Ramos (cell line): Measurements from ENCODE around the gene ATP11B.

ENCODE experiments used
- in situ Hi-C: fragments of 300-500 bp; cut with MboI; formaldehyde crosslinking; loops from one replicate; pipeline ENCODE4 v1.14.3; 2022; ENCODE audit warnings: low sequenced_read_pairs; ENCODE audit not compliant: unreplicated experiment

The ATP11B gene

GRCh38 chr3:182940266-182940808, 147.0 kb downstream of the ATP11B start:
- in situ Hi-C loops: no loop called here

- in situ Hi-C loops: no loop called here
These were observed 148.4 kb downstream of the ATP11B start for GRCh38 chr3:182941719-182942118.

- in situ Hi-C loops: no loop called here
These were observed 154.6 kb downstream of the ATP11B start for GRCh38 chr3:182947888-182948287.

- in situ Hi-C loops: no loop called here
These were observed 155.0 kb downstream of the ATP11B start for GRCh38 chr3:182948305-182948704.

GRCh38 chr3:182949688-182950087, 156.4 kb downstream of the ATP11B start:
- in situ Hi-C loops: no loop called here

GRCh38 chr3:182954553-182955235, 161.4 kb downstream of the ATP11B start:
- in situ Hi-C loops: no loop called here

- in situ Hi-C loops: no loop called here
These were observed 163.9 kb downstream of the ATP11B start for GRCh38 chr3:182957226-182957625.

GRCh38 chr3:182957676-182958266, 164.5 kb downstream of the ATP11B start:
- in situ Hi-C loops: no loop called here

GRCh38 chr3:182959474-182960350, 166.4 kb downstream of the ATP11B start:
- in situ Hi-C loops: no loop called here

GRCh38 chr3:182962166-182962565, 168.9 kb downstream of the ATP11B start:
- in situ Hi-C loops: no loop called here

- in situ Hi-C loops: no loop called here
These were observed 170.9 kb downstream of the ATP11B start for GRCh38 chr3:182964179-182964578.

- in situ Hi-C loops: no loop called here
These were observed 172.6 kb downstream of the ATP11B start for GRCh38 chr3:182965861-182966366.

- in situ Hi-C loops: no loop called here
These were observed 174.2 kb downstream of the ATP11B start for GRCh38 chr3:182967218-182968204.

- in situ Hi-C loops: no loop called here
These were observed 176.0 kb downstream of the ATP11B start for GRCh38 chr3:182969277-182969676.

- in situ Hi-C loops: no loop called here
These were observed 176.5 kb downstream of the ATP11B start for GRCh38 chr3:182969853-182970252.

GRCh38 chr3:182970811-182971418, 177.6 kb downstream of the ATP11B start:
- in situ Hi-C loops: no loop called here
